Measurements from ENCODE around the gene CCDC181. TPM values are rescaled to one million over a fixed set of nuclear protein-coding genes. Genes with fewer than 3 reads are reported as not detected.
A peak's percentile ranks its signal among the peaks of the same experiment; 100 is the strongest.

CCDC181 gene
- total RNA-seq, 1 experiment from 2014 or later, result 0.16 TPM

- Histone ChIP-seq H3K27me3 (replicated peaks) (no peaks in the 10 kb centered on the region), H3K9me3 (replicated peaks) (no peaks in the 10 kb centered on the region), H3K4me3 (no peak overlapping the region), H3K36me3 (peaks cover 56% of the 10 kb centered on the region), H3K27ac (no peak overlapping the region), H3K4me1 (replicated peaks) (no peaks in the 10 kb centered on the region)
- no peak for DNase-seq (ENCODE audit: low read depth in 1 of 2, low spot score in 2 of 2)
These were observed 46.1 kb downstream of the CCDC181 start for GRCh38 chr1:169381162-169381561.

- H3K36me3 ChIP-seq, result peaks cover 44% of the 10 kb centered on the region
- H3K4me1 ChIP-seq (replicated peaks), result no peaks in the 10 kb centered on the region
- H3K27me3 ChIP-seq (replicated peaks), result no peaks in the 10 kb centered on the region
These were observed 55.9 kb downstream of the CCDC181 start for GRCh38 chr1:169371404-169371803.

GRCh38 chr1:169368406-169368769, 58.9 kb downstream of the CCDC181 start:
- no peaks in the 10 kb centered on the region for H3K27me3 ChIP-seq (replicated peaks)
- H3K4me1 ChIP-seq (replicated peaks), result peaks cover 13% of the 10 kb centered on the region
- peaks cover 28% of the 10 kb centered on the region for H3K36me3 ChIP-seq
- H3K9me3 ChIP-seq (replicated peaks), result peaks cover 4% of the 10 kb centered on the region; the same call in 1 of the 2 replicates
- peak overlapping the region; percentile 54 for H3K4me3 ChIP-seq
- DNase-seq (ENCODE audit: low read depth in 1 of 2, low spot score in 2 of 2), result no peak
- H3K27ac ChIP-seq, result peak overlapping the region; percentile 90

More at GRCh38 chr1:169371404-169371803, 55.9 kb downstream of the CCDC181 start:
- H3K9me3 ChIP-seq (replicated peaks), result no peaks in the 10 kb centered on the region
- H3K4me3 ChIP-seq, result no peak overlapping the region
- H3K27ac ChIP-seq, result no peak overlapping the region
- DNase-seq (ENCODE audit: low read depth in 1 of 2, low spot score in 2 of 2), result no peak

GRCh38 chr1:169367686-169368405, 59.4 kb downstream of the CCDC181 start, which contains the start of the genes BLZF1 and NME7:
BLZF1 (plus strand) TSS chr1:169368195; CDS start chr1:169369523, 1,328 bp downstream.
NME7 (minus strand) TSS chr1:169367797; CDS start chr1:169367710, 87 bp downstream.
- peaks cover 4% of the 10 kb centered on the region; the same call in 1 of the 2 replicates for H3K9me3 ChIP-seq (replicated peaks)
- peak within 1 kb of the TSS; percentile 90 for H3K27ac ChIP-seq
- H3K27me3 ChIP-seq (replicated peaks), result no peaks in the 10 kb centered on the region
- H3K36me3 ChIP-seq, result peaks cover 23% of the 10 kb centered on the region
- peak within 1 kb of the TSS; percentile 54 for H3K4me3 ChIP-seq
- peaks cover 16% of the 10 kb centered on the region for H3K4me1 ChIP-seq (replicated peaks)
- peak; percentile 97 to 98 for DNase-seq (ENCODE audit: low read depth in 1 of 2, low spot score in 2 of 2)

GRCh38 chr1:169367096-169367685, 60.1 kb downstream of the CCDC181 start:
- peaks cover 28% of the 10 kb centered on the region for H3K36me3 ChIP-seq

GRCh38 chr1:169364948-169365347, 62.3 kb downstream of the CCDC181 start:
- H3K27me3 ChIP-seq (replicated peaks), result no peaks in the 10 kb centered on the region
- H3K4me1 ChIP-seq (replicated peaks), result peaks cover 39% of the 10 kb centered on the region

More at GRCh38 chr1:169367096-169367685, 60.1 kb downstream of the CCDC181 start:
- Histone ChIP-seq H3K27ac (peak overlapping the region; percentile 90), H3K4me3 (peak overlapping the region; percentile 54), H3K4me1 (replicated peaks) (peaks cover 22% of the 10 kb centered on the region), H3K9me3 (replicated peaks) (peaks cover 4% of the 10 kb centered on the region; the same call in 1 of the 2 replicates), H3K27me3 (replicated peaks) (no peaks in the 10 kb centered on the region)
- no peak for DNase-seq (ENCODE audit: low read depth in 1 of 2, low spot score in 2 of 2)

GRCh38 chr1:169363046-169363730, 64.1 kb downstream of the CCDC181 start:
- H3K9me3 ChIP-seq (replicated peaks), result peaks cover 4% of the 10 kb centered on the region; the same call in 1 of the 2 replicates
- no peak overlapping the region for H3K4me3 ChIP-seq
- peak overlapping the region; percentile 99 for H3K27ac ChIP-seq
- H3K4me1 ChIP-seq (replicated peaks), result peaks cover 39% of the 10 kb centered on the region
- H3K27me3 ChIP-seq (replicated peaks), result no peaks in the 10 kb centered on the region
- peak; percentile 81 to 87 for DNase-seq (ENCODE audit: low read depth in 1 of 2, low spot score in 2 of 2)
- peaks cover 6% of the 10 kb centered on the region; the same call in 1 of the 2 replicates for H3K36me3 ChIP-seq

More at GRCh38 chr1:169364948-169365347, 62.3 kb downstream of the CCDC181 start:
- Histone ChIP-seq H3K9me3 (replicated peaks) (peaks cover 4% of the 10 kb centered on the region; the same call in 1 of the 2 replicates), H3K4me3 (no peak overlapping the region), H3K27ac (peak overlapping the region; percentile 99; the same call in 1 of the 2 replicates), H3K36me3 (peaks cover 9% of the 10 kb centered on the region)
- no peak for DNase-seq (ENCODE audit: low read depth in 1 of 2, low spot score in 2 of 2)

- peak in 1 of 2 experiments; percentile 22 for DNase-seq (ENCODE audit: low read depth in 1 of 2, low spot score in 2 of 2)
- Histone ChIP-seq H3K27me3 (replicated peaks) (no peaks in the 10 kb centered on the region), H3K4me1 (replicated peaks) (peaks cover 39% of the 10 kb centered on the region)
These were observed 66.0 kb downstream of the CCDC181 start for GRCh38 chr1:169361281-169361680.

GRCh38 chr1:169360415-169360814, 66.9 kb downstream of the CCDC181 start:
- Histone ChIP-seq H3K27me3 (replicated peaks) (no peaks in the 10 kb centered on the region), H3K36me3 (peaks cover 6% of the 10 kb centered on the region; the same call in 1 of the 2 replicates), H3K4me1 (replicated peaks) (peaks cover 39% of the 10 kb centered on the region), H3K9me3 (replicated peaks) (peaks cover 4% of the 10 kb centered on the region; the same call in 1 of the 2 replicates), H3K4me3 (no peak overlapping the region), H3K27ac (no peak overlapping the region)
- DNase-seq (ENCODE audit: low read depth in 1 of 2, low spot score in 2 of 2), result peak in 1 of 2 experiments; percentile 16

More at GRCh38 chr1:169361281-169361680, 66.0 kb downstream of the CCDC181 start:
- Histone ChIP-seq H3K4me3 (no peak overlapping the region), H3K27ac (no peak overlapping the region; the same call in 1 of the 2 replicates), H3K9me3 (replicated peaks) (peaks cover 4% of the 10 kb centered on the region; the same call in 1 of the 2 replicates), H3K36me3 (peaks cover 6% of the 10 kb centered on the region; the same call in 1 of the 2 replicates)

GRCh38 chr1:169348383-169349036, 78.8 kb downstream of the CCDC181 start:
- H3K9me3 ChIP-seq (replicated peaks), result no peaks in the 10 kb centered on the region
- DNase-seq (ENCODE audit: low read depth in 1 of 2, low spot score in 2 of 2), result peak in 1 of 2 experiments; percentile 28
- H3K4me1 ChIP-seq (replicated peaks), result no peaks in the 10 kb centered on the region
- no peak overlapping the region for H3K27ac ChIP-seq
- no peaks in the 10 kb centered on the region for H3K27me3 ChIP-seq (replicated peaks)
- no peaks in the 10 kb centered on the region; the same call in 1 of the 2 replicates for H3K36me3 ChIP-seq
- H3K4me3 ChIP-seq, result no peak overlapping the region

- Histone ChIP-seq H3K4me3 (no peak overlapping the region), H3K27ac (no peak overlapping the region), H3K27me3 (replicated peaks) (no peaks in the 10 kb centered on the region), H3K4me1 (replicated peaks) (no peaks in the 10 kb centered on the region), H3K36me3 (no peaks in the 10 kb centered on the region; the same call in 1 of the 2 replicates), H3K9me3 (replicated peaks) (no peaks in the 10 kb centered on the region)
- DNase-seq (ENCODE audit: low read depth in 1 of 2, low spot score in 2 of 2), result no peak
These were observed 79.4 kb downstream of the CCDC181 start for GRCh38 chr1:169347688-169348382.

- H3K27me3 ChIP-seq (replicated peaks), result no peaks in the 10 kb centered on the region
- no peaks in the 10 kb centered on the region for H3K9me3 ChIP-seq (replicated peaks)
- no peaks in the 10 kb centered on the region; the same call in 1 of the 2 replicates for H3K36me3 ChIP-seq
- H3K4me3 ChIP-seq, result no peak overlapping the region
- H3K27ac ChIP-seq, result no peak overlapping the region
- peaks cover 1% of the 10 kb centered on the region; the same call in 1 of the 2 replicates for H3K4me1 ChIP-seq (replicated peaks)
- no peak for DNase-seq (ENCODE audit: low read depth in 1 of 2, low spot score in 2 of 2)
These were observed 81.2 kb downstream of the CCDC181 start for GRCh38 chr1:169346036-169346589.
